ENCODE results near the gene NR0B2. TPM values are rescaled to one million over a fixed set of nuclear protein-coding genes. Genes with fewer than 3 reads are reported as not detected.

The NR0B2 gene, protein sequence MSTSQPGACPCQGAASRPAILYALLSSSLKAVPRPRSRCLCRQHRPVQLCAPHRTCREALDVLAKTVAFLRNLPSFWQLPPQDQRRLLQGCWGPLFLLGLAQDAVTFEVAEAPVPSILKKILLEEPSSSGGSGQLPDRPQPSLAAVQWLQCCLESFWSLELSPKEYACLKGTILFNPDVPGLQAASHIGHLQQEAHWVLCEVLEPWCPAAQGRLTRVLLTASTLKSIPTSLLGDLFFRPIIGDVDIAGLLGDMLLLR
- total RNA-seq (not detected), polyA plus RNA-seq (not detected)

DNA sequence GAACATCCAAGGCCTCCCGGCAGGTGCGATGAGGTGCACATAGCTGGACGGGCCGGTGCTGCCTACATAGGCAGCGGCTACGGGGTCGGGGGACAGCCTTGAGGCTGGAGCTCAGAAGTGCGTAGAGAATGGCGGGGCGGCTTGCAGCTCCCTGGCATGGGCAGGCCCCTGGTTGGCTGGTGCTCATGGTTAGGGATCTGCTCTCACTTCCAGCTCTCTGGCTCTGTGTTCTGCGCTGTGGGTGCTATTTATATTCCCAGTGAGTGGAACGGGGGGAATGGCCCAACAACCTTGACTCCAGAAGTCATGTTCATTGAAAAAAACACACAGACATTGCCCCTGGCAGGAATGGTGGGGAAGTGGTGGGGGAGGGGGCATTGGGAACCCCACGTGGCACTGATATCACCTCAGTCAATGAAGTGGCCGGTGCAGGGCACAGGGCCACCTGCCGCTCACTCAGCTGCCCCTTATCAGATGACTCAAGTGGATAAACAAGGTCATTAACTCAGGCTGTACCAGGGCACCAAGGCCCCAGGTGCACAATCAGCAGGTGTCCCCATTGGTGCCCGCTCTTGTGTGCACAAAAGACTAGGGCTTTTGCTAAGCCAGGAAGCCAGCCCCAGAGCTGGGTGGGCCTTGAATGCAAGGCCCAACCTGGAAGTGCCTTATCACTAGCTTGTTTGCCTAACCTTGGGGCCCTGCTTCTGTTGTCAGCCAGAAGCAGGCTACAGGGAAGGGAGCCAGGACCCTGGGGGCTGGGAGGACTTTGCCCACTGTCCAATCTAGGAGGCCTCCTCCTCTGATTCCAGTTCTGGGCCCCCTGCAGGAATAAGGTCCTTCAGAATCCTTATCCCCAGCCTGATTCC, at the start of gene NR0B2:
Gene NR0B2 (minus strand): TSS at position 222 of the 866 bp plus-strand sequence. CDS start 35 bp downstream, at position 187.
- no peaks in the 10 kb centered on the region for H3K36me3 ChIP-seq (ENCODE audit: control insufficient read depth, insufficient read depth, low read length)
- Mint-ChIP-seq H3K4me1 (no peaks in the 10 kb centered on the region), H3K36me3 (no peaks in the 10 kb centered on the region), H3K27ac (peak within 1 kb of the TSS in 1 of 3 donors; percentile 35), H3K4me3 (no peak within 1 kb of the TSS), H3K9me3 (no peaks in the 10 kb centered on the region), H3K27me3 (peaks cover 5% of the 10 kb centered on the region)
- no peaks in the 10 kb centered on the region for H3K9me3 ChIP-seq (ENCODE audit: control insufficient read depth in 2 of 2, low read length in 2 of 2)
- H3K4me1 ChIP-seq (ENCODE audit: control insufficient read depth, insufficient read depth, low read length, poor library complexity, severe bottlenecking): no peaks in the 10 kb centered on the region
- ATAC-seq (ENCODE audit: low read depth in 2 of 2) (no peak), DNase-seq (no peak)
- H3K27ac ChIP-seq (ENCODE audit: insufficient read depth, low read length, poor library complexity, severe bottlenecking): no peak within 1 kb of the TSS
- H3K4me3 ChIP-seq (ENCODE audit: low read depth, low read length): no peak within 1 kb of the TSS
- H3K27me3 ChIP-seq (ENCODE audit: control insufficient read depth, insufficient read depth, low read length): peaks cover 3% of the 10 kb centered on the region

DNA sequence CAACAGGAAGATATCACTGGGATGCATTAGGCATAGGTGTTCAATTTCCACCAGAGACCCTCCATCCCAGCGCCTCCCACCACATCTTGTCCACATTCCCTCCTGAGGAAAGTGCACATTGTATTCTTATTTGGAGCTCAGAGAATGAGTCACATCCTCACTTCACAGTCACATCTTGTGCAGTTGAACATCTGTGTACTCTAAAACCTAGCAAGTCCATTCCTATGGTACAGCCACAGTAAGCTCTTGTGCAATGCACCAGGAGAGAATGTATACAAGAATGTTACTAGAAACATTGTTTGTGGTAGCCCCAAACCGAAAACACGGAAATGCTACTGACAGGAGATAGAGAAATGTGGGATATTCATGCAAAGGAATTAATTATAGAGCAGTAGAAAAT, 48.1 kb upstream of the NR0B2 start:
- no peak overlapping the region for H3K27ac Mint-ChIP-seq
- Histone ChIP-seq H3K4me3 (ENCODE audit: low read depth, low read length) (no peak overlapping the region), H3K27me3 (ENCODE audit: control insufficient read depth, insufficient read depth, low read length) (peaks cover 15% of the 10 kb centered on the region), H3K4me1 (ENCODE audit: control insufficient read depth, insufficient read depth, low read length, poor library complexity, severe bottlenecking) (peaks cover 13% of the 10 kb centered on the region), H3K27ac (ENCODE audit: insufficient read depth, low read length, poor library complexity, severe bottlenecking) (no peak overlapping the region), H3K36me3 (ENCODE audit: control insufficient read depth, insufficient read depth, low read length) (no peaks in the 10 kb centered on the region), H3K9me3 (ENCODE audit: control insufficient read depth in 2 of 2, low read length in 2 of 2) (no peaks in the 10 kb centered on the region)
- no peak for ATAC-seq (ENCODE audit: low read depth in 2 of 2)
- no peak for DNase-seq
- H3K4me3 Mint-ChIP-seq: peak overlapping the region in 2 of 4 donors; percentile 58 to 85
- H3K27me3 Mint-ChIP-seq: peaks cover 52% of the 10 kb centered on the region
- H3K4me1 Mint-ChIP-seq: peaks cover 0 to 12% (median 4%) of the 10 kb centered on the region in 4 donors
- no peaks in the 10 kb centered on the region for H3K9me3 Mint-ChIP-seq
- H3K36me3 Mint-ChIP-seq: no peaks in the 10 kb centered on the region

DNA sequence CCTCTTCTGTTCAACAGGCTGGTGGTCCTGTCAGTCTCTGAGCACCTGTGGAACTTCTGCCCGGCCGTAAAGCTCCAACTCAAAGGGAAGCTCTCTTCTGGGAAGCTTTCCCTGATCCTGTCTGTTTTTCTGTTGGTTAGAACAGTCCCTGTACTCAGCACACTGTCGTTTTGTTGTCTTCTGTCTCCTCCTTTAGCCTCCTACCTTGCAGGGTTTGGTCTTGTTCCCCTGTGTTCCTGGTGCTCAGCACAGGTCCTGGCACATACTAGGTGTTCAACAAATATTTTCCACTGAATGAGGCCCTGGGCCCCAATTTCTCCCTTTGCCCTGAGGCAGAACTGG, 46.8 kb upstream of the NR0B2 start:
- peak overlapping the region; percentile 58 to 89 (median 80) for H3K4me3 Mint-ChIP-seq
- H3K27me3 Mint-ChIP-seq: peaks cover 53% of the 10 kb centered on the region
- Histone ChIP-seq H3K27me3 (ENCODE audit: control insufficient read depth, insufficient read depth, low read length) (peaks cover 15% of the 10 kb centered on the region), H3K27ac (ENCODE audit: insufficient read depth, low read length, poor library complexity, severe bottlenecking) (no peak overlapping the region), H3K9me3 (ENCODE audit: control insufficient read depth in 2 of 2, low read length in 2 of 2) (peaks cover 0 to 3% of the 10 kb centered on the region in 2 experiments), H3K4me1 (ENCODE audit: control insufficient read depth, insufficient read depth, low read length, poor library complexity, severe bottlenecking) (peaks cover 13% of the 10 kb centered on the region), H3K36me3 (ENCODE audit: control insufficient read depth, insufficient read depth, low read length) (no peaks in the 10 kb centered on the region), H3K4me3 (ENCODE audit: low read depth, low read length) (peak overlapping the region; percentile 32)
- no peak overlapping the region for H3K27ac Mint-ChIP-seq
- DNase-seq (no peak), ATAC-seq (ENCODE audit: low read depth in 2 of 2) (no peak)
- peaks cover 0 to 3% (median 0%) of the 10 kb centered on the region in 7 donors for H3K9me3 Mint-ChIP-seq
- peaks cover 0 to 12% (median 4%) of the 10 kb centered on the region in 4 donors for H3K4me1 Mint-ChIP-seq
- H3K36me3 Mint-ChIP-seq: peaks cover 6% of the 10 kb centered on the region

DNA sequence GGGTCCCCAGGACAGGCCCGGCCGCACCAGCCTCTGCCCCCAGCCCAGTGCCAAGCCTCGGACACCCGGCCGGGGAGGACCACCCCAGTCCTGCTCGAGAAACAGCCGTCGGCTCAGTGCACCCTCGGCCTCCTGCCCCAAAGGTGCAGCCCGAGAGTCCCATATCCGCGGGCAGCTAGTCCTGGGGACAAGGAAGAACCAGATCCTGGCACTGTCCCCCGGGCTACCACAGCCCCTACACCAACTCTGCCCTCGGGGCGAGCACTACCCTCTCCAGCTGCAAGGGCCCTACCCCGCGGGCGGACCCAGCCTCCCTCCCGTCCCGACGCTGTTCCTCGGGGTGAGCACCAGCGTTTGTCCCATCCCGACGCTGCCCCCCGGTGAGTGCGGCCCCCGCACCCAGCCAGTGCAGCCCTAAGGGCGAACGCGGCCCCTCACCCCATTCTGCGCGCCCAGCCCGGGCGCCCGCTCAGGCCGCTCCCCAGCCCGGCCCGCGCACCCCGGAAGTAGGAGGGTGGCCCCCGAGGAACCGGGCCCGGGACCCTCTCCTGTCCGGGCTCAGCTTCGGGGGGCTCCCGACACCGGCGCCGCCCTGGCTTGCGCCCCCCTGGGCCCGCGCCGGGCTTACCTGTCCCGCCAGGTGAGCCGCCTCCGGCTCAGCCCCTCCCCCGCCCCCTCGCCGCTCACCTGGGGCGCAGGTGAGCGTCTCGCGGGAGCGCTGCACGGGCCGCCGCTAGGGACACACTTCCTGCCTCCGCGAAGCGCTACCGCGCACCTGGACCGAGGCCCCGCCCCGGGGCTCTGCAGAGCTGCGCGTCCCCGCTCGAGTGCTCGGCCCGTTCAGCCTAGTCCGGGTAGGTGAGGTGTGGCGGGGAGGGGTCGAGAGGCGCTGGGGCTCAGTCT, 46.2 kb upstream of the NR0B2 start, which contains the start of gene KDF1:
Gene KDF1 (minus strand): TSS at position 747 of the 903 bp plus-strand sequence. CDS start 8,088 bp downstream, outside the sequence.
- peaks cover 15% of the 10 kb centered on the region for H3K27me3 ChIP-seq (ENCODE audit: control insufficient read depth, insufficient read depth, low read length)
- no peak within 1 kb of the TSS for H3K27ac ChIP-seq (ENCODE audit: insufficient read depth, low read length, poor library complexity, severe bottlenecking)
- Mint-ChIP-seq H3K36me3 (peaks cover 6% of the 10 kb centered on the region), H3K4me1 (peaks cover 0 to 12% (median 4%) of the 10 kb centered on the region in 4 donors), H3K9me3 (peaks cover 0 to 3% (median 0%) of the 10 kb centered on the region in 7 donors), H3K4me3 (peak within 1 kb of the TSS; percentile 74 to 89 (median 84)), H3K27ac (no peak within 1 kb of the TSS), H3K27me3 (peaks cover 58% of the 10 kb centered on the region)
- H3K9me3 ChIP-seq (ENCODE audit: control insufficient read depth in 2 of 2, low read length in 2 of 2): peaks cover 0 to 3% of the 10 kb centered on the region in 2 experiments
- no peaks in the 10 kb centered on the region for H3K36me3 ChIP-seq (ENCODE audit: control insufficient read depth, insufficient read depth, low read length)
- H3K4me3 ChIP-seq (ENCODE audit: low read depth, low read length): peak within 1 kb of the TSS; percentile 32
- peak; percentile 44 to 60 (median 51) for DNase-seq
- ATAC-seq (ENCODE audit: low read depth in 2 of 2): peak; percentile 86 to 89
- peaks cover 13% of the 10 kb centered on the region for H3K4me1 ChIP-seq (ENCODE audit: control insufficient read depth, insufficient read depth, low read length, poor library complexity, severe bottlenecking)

DNA sequence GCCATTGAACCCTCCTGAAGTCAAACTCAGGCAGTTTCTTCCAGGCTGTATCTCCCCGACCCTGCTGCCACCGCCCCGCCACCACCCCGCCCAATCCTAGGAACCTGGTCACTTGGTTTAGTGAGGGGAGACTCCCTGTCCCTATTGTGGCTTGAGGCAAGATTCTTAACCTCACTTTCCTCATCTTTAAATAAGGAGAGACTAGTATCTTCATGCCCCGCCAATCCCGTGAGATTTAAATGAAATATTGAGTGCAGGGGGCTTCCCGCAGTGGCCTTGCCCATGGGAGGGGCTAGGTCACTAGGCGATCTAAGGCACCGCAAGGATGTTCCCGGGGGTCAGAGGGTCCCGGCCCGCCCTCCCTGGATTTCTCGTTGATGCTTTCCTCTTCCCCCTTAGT, 45.5 kb upstream of the NR0B2 start:
- Mint-ChIP-seq H3K4me3 (peak overlapping the region; percentile 10 to 84 (median 58)), H3K4me1 (peaks cover 0 to 12% (median 4%) of the 10 kb centered on the region in 4 donors), H3K9me3 (peaks cover 0 to 3% (median 0%) of the 10 kb centered on the region in 7 donors), H3K27me3 (peaks cover 54% of the 10 kb centered on the region), H3K27ac (no peak overlapping the region), H3K36me3 (peaks cover 6% of the 10 kb centered on the region)
- peaks cover 13% of the 10 kb centered on the region for H3K4me1 ChIP-seq (ENCODE audit: control insufficient read depth, insufficient read depth, low read length, poor library complexity, severe bottlenecking)
- peaks cover 15% of the 10 kb centered on the region for H3K27me3 ChIP-seq (ENCODE audit: control insufficient read depth, insufficient read depth, low read length)
- no peaks in the 10 kb centered on the region for H3K36me3 ChIP-seq (ENCODE audit: control insufficient read depth, insufficient read depth, low read length)
- peaks cover 0 to 3% of the 10 kb centered on the region in 2 experiments for H3K9me3 ChIP-seq (ENCODE audit: control insufficient read depth in 2 of 2, low read length in 2 of 2)
- ATAC-seq (ENCODE audit: low read depth in 2 of 2): no peak
- no peak overlapping the region for H3K4me3 ChIP-seq (ENCODE audit: low read depth, low read length)
- no peak overlapping the region for H3K27ac ChIP-seq (ENCODE audit: insufficient read depth, low read length, poor library complexity, severe bottlenecking)
- no peak for DNase-seq

DNA sequence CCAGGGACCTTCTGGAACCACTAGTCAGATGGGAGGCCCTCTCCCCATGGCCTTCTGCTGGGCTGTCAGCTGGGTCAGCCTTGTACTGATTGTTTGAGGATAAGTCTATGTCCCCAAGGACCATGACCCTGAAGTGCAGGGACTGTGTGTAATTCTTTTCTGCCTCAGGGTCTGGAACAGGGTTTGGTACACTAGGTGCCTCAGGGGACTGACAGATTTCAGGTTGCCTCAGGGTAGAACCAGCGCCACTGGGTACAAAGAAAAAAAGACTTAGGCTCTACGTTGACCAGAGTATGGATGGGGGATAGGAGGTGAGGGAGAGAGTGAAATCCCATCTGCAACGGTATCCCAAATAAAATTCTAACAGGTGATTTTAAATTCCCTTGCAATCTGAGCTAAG, 43.5 kb upstream of the NR0B2 start:
- Mint-ChIP-seq H3K27ac (no peak overlapping the region), H3K4me3 (peak overlapping the region in 1 of 4 donors; percentile 75)
- peaks cover 15% of the 10 kb centered on the region for H3K27me3 ChIP-seq (ENCODE audit: control insufficient read depth, insufficient read depth, low read length)

DNA sequence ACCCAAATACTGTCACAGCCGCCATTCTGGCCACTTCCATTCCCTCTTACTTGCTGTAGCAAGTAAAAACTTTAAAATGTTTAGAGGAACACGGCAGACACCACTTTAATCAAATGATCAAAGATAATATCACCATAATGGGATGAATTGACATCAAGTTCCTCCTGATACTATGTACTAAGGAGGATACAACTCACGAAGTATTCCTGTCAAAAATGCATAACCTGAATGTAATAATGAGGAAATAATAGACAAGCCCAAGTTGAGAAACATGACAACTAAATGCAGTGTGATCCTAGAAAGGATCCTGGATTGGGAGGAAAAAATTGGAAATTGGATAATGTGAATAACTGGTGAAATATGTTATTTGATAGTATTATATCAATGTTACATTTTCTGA, 42.5 kb upstream of the NR0B2 start:
- Mint-ChIP-seq H3K36me3 (peaks cover 17% of the 10 kb centered on the region), H3K4me1 (peaks cover 0 to 12% (median 4%) of the 10 kb centered on the region in 4 donors), H3K27ac (no peak overlapping the region), H3K4me3 (no peak overlapping the region), H3K27me3 (peaks cover 35% of the 10 kb centered on the region), H3K9me3 (peaks cover 0 to 3% (median 0%) of the 10 kb centered on the region in 7 donors)
- H3K27ac ChIP-seq (ENCODE audit: insufficient read depth, low read length, poor library complexity, severe bottlenecking): no peak overlapping the region
- no peak for DNase-seq
- peaks cover 9% of the 10 kb centered on the region for H3K27me3 ChIP-seq (ENCODE audit: control insufficient read depth, insufficient read depth, low read length)
- no peaks in the 10 kb centered on the region for H3K36me3 ChIP-seq (ENCODE audit: control insufficient read depth, insufficient read depth, low read length)
- H3K4me1 ChIP-seq (ENCODE audit: control insufficient read depth, insufficient read depth, low read length, poor library complexity, severe bottlenecking): peaks cover 13% of the 10 kb centered on the region
- H3K4me3 ChIP-seq (ENCODE audit: low read depth, low read length): no peak overlapping the region
- H3K9me3 ChIP-seq (ENCODE audit: control insufficient read depth in 2 of 2, low read length in 2 of 2): peaks cover 0 to 3% of the 10 kb centered on the region in 2 experiments
- ATAC-seq (ENCODE audit: low read depth in 2 of 2): no peak

More for the DNA sequence above, 43.5 kb upstream of the NR0B2 start:
- Mint-ChIP-seq H3K27me3 (peaks cover 44% of the 10 kb centered on the region), H3K36me3 (peaks cover 11% of the 10 kb centered on the region), H3K9me3 (peaks cover 0 to 3% (median 0%) of the 10 kb centered on the region in 7 donors), H3K4me1 (peaks cover 0 to 12% (median 4%) of the 10 kb centered on the region in 4 donors)
- Histone ChIP-seq H3K27ac (ENCODE audit: insufficient read depth, low read length, poor library complexity, severe bottlenecking) (no peak overlapping the region), H3K9me3 (ENCODE audit: control insufficient read depth in 2 of 2, low read length in 2 of 2) (peaks cover 0 to 3% of the 10 kb centered on the region in 2 experiments), H3K4me3 (ENCODE audit: low read depth, low read length) (no peak overlapping the region), H3K36me3 (ENCODE audit: control insufficient read depth, insufficient read depth, low read length) (no peaks in the 10 kb centered on the region), H3K4me1 (ENCODE audit: control insufficient read depth, insufficient read depth, low read length, poor library complexity, severe bottlenecking) (peaks cover 13% of the 10 kb centered on the region)
- no peak for ATAC-seq (ENCODE audit: low read depth in 2 of 2)
- DNase-seq: no peak

All from CD4-positive, CD25-positive, alpha-beta regulatory T cell (primary cell).